ENCODE measurements around the gene POLR2H. TPM values are rescaled to one million over a fixed set of nuclear protein-coding genes. Genes with fewer than 3 reads are reported as not detected.

The POLR2H gene
- total RNA-seq, 4 donors from 2014 or later = 90.8 to 307 (median 239) TPM

DNA sequence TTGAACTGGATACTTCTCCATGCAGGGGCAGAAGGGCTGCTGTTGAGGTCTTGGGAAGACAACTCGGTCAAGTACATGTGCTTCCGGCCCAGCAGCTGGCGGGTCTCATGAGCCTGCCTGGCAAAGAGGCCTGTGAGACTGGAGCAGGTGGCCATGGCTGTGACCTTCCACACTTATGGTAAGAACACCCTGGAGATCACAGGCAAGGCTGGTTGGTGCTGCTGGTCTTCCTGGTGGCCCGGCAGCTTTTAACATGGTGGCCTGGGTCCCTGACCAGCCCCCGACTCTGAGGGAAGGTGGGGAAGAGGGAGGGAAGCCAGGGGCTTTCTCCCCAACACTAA, 33.8 kb downstream of the POLR2H start:
- no peaks in the 10 kb centered on the region for H3K27me3 ChIP-seq
- no peaks in the 10 kb centered on the region for H3K4me1 ChIP-seq
- H3K27ac ChIP-seq = no peak overlapping the region
- no peaks in the 10 kb centered on the region for H3K36me3 ChIP-seq
- no peak for DNase-seq
- H3K4me3 ChIP-seq = no peak overlapping the region
- TF ChIP-seq, protein P1, sequence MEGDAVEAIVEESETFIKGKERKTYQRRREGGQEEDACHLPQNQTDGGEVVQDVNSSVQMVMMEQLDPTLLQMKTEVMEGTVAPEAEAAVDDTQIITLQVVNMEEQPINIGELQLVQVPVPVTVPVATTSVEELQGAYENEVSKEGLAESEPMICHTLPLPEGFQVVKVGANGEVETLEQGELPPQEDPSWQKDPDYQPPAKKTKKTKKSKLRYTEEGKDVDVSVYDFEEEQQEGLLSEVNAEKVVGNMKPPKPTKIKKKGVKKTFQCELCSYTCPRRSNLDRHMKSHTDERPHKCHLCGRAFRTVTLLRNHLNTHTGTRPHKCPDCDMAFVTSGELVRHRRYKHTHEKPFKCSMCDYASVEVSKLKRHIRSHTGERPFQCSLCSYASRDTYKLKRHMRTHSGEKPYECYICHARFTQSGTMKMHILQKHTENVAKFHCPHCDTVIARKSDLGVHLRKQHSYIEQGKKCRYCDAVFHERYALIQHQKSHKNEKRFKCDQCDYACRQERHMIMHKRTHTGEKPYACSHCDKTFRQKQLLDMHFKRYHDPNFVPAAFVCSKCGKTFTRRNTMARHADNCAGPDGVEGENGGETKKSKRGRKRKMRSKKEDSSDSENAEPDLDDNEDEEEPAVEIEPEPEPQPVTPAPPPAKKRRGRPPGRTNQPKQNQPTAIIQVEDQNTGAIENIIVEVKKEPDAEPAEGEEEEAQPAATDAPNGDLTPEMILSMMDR (IDR thresholded peaks at IDR 0.05) = no peak
- no peak for TF ChIP-seq POLR2A (IDR thresholded peaks at IDR 0.05)
- H3K9me3 ChIP-seq = no peaks in the 10 kb centered on the region

DNA sequence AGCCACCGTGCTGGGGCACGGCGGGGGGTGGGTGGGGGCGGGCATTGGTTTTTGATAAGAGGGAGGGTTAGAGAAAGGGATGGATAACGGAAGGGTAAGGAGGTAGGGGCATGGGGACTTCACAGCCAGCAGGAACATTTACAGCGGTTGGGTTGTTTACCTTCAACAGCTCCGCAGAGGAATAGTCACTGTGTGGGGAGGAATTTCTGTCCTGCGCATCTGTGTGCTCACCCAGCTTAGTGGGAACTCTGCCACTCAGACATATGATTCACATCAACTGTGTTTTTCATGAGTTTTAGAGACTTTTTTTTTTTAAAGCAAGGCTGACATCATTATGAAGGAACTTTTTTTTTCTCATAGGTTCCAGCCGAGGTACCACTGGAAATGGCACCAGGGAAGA, 37.9 kb downstream of the POLR2H start:
- no peak for DNase-seq
- H3K4me1 ChIP-seq = no peaks in the 10 kb centered on the region
- TF ChIP-seq, protein P1 (IDR thresholded peaks at IDR 0.05) = no peak
- TF ChIP-seq POLR2A (IDR thresholded peaks at IDR 0.05) = no peak
- H3K36me3 ChIP-seq = no peaks in the 10 kb centered on the region
- H3K27me3 ChIP-seq = no peaks in the 10 kb centered on the region
- H3K4me3 ChIP-seq = no peak overlapping the region
- no peaks in the 10 kb centered on the region for H3K9me3 ChIP-seq
- H3K27ac ChIP-seq = no peak overlapping the region

DNA sequence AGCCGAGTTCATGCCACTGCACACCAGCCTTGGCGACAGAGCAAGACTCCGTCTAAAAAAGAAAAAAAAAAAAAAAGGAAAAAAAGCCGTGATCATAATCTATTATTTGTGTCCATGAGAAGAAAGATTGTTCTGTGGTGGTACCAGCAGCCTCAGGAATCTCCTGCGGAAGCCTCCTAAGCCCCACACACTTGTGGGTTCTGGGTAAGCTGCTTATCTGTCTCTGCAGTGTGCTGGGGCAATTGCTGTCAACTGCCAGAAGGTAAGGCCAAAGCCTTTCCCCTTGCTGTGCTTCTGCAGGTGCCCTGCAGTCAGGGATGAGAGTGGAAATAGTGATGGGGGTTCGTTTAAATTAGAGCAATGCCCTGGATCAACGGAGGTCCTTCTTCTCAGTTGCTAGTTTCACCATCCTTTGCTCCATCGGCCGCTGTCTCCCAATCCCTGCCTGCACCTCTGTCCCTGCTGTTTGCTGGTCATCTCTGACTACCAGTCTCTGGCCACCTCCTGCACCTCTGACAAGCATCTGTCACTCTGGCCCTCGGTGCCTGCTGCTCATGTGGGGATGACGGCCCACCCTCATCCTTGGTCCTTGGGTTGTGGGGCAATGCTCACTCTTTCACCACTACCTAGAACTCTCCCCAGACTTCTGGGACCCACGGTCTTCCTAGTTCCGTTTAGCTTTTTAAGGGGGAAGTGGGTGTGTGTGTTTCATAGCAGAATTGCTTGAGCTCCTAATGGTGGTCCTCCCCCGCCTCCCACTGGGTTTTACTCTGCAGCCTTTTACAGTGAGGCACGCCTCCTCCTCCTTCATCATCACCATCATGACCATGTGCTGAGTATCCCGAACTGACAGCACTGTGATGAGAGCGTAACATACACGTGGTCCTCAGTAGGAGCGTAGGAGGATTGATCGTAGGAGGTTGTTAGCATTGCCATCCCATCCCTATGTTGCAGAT, 43.8 kb downstream of the POLR2H start:
- no peak for DNase-seq
- H3K4me3 ChIP-seq = no peak overlapping the region
- TF ChIP-seq, protein P1 (IDR thresholded peaks at IDR 0.05) = no peak
- TF ChIP-seq POLR2A (IDR thresholded peaks at IDR 0.05) = no peak

DNA sequence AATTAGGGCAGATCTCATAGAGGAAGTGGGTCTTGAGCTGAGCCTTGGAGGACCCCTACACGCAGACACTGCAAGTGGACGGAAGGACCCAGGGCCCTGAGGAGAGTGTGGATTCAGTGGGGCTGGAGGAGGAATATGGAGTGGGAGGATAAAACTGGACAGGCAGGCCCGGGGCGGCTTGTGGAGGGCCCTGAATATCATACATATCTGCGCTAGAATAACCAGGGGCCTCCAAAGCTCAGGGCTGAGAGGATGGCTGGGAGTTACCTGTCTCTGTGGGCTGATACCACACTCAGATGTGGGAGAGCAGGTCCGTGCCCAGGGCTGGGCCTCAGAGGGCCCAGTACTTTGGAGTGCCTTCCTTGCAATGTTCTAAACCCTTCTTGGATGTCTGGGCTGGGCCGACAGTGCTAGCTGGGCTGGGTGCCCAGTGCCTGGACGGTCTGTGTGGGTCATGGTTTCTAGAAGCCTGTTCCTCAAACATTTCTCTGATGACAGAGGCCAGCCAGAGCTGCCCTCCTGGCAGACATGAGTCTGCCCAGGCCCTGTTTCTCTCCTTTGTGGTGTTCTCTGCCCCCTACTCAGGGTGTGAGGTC, 47.9 kb downstream of the POLR2H start:
- no peak overlapping the region for H3K27ac ChIP-seq
- TF ChIP-seq, protein P1 (IDR thresholded peaks at IDR 0.05) = no peak
- H3K4me3 ChIP-seq = no peak overlapping the region
- no peaks in the 10 kb centered on the region for H3K36me3 ChIP-seq
- no peaks in the 10 kb centered on the region for H3K27me3 ChIP-seq
- no peaks in the 10 kb centered on the region for H3K4me1 ChIP-seq
- H3K9me3 ChIP-seq = no peaks in the 10 kb centered on the region
- peak in 1 of 3 donors; percentile 36 for DNase-seq

More for the DNA sequence above, 43.8 kb downstream of the POLR2H start:
- Histone ChIP-seq H3K27me3 (no peaks in the 10 kb centered on the region), H3K36me3 (no peaks in the 10 kb centered on the region), H3K9me3 (no peaks in the 10 kb centered on the region), H3K4me1 (no peaks in the 10 kb centered on the region), H3K27ac (no peak overlapping the region)

DNA sequence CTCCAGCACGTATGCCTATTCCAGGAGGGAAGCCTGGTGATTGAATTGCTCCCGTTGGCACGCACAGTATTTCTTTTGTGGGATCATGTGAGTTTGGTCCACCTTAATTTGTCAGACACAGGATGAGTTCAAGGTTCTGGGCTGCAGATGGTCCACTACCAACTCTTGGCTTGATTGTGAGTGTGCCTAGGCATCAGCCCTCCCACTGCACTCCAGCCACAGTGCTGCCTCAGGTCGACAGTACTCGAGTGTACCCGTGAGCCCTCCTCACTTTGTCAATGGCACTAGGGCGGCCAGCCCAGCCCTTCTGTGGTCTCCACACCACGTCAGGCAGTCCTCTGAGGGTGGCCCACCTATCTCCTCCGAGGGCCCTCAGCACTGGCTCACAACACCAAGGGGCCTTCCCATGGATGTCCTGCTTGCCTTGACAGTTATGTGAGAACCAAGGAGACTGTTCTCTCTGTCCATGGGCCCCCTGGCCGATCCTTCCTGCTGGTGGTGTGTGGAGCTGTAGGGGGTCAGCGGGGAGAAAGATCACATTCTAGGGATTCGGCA, 48.5 kb downstream of the POLR2H start:
- TF ChIP-seq, protein P1 (IDR thresholded peaks at IDR 0.05) = no peak
- TF ChIP-seq POLR2A (IDR thresholded peaks at IDR 0.05) = no peak
- H3K4me1 ChIP-seq = no peaks in the 10 kb centered on the region

More for the DNA sequence above, 48.5 kb downstream of the POLR2H start:
- H3K36me3 ChIP-seq = no peaks in the 10 kb centered on the region
- H3K9me3 ChIP-seq = no peaks in the 10 kb centered on the region
- no peaks in the 10 kb centered on the region for H3K27me3 ChIP-seq
- H3K27ac ChIP-seq = no peak overlapping the region
- DNase-seq = peak in 1 of 3 donors; percentile 19
- no peak overlapping the region for H3K4me3 ChIP-seq
